ENCODE measurements around the gene EPHX1.
"Not testable (repeated sequence)": the region's sequence is repeated elsewhere in the genome, so short reads cannot be mapped to it uniquely, and the experiment has no call there.

The EPHX1 gene

GRCh38 chr1:225817611-225818061 is 7.7 kb downstream of the EPHX1 start:
- peak; percentile 63 for DNase-seq

- DNase-seq = no peak
Observed at GRCh38 chr1:225818229-225818628, 8.3 kb downstream of the EPHX1 start.

- DNase-seq = no peak
Observed at GRCh38 chr1:225819346-225820192, 9.6 kb downstream of the EPHX1 start.

GRCh38 chr1:225820522-225821120 is 10.7 kb downstream of the EPHX1 start:
- no peak for DNase-seq

- DNase-seq = no peak
Observed at GRCh38 chr1:225822655-225823403, 12.9 kb downstream of the EPHX1 start.

- no peak for DNase-seq
Observed at GRCh38 chr1:225823811-225824261, 13.9 kb downstream of the EPHX1 start.

GRCh38 chr1:225824533-225824941 is 14.6 kb downstream of the EPHX1 start:
- no peak for DNase-seq

- DNase-seq = no peak
Observed at GRCh38 chr1:225825078-225825477, 15.2 kb downstream of the EPHX1 start.

GRCh38 chr1:225825607-225826007 is 15.7 kb downstream of the EPHX1 start:
- no peak for DNase-seq

- DNase-seq = no peak
Observed at GRCh38 chr1:225827076-225827475, 17.2 kb downstream of the EPHX1 start.

GRCh38 chr1:225828706-225829345 is 18.9 kb downstream of the EPHX1 start:
- DNase-seq = no peak

GRCh38 chr1:225830841-225831240 is 20.9 kb downstream of the EPHX1 start:
- no peak for DNase-seq

GRCh38 chr1:225834417-225835329 is 24.7 kb downstream of the EPHX1 start:
- DNase-seq = no peak

GRCh38 chr1:225835856-225836255 is 25.9 kb downstream of the EPHX1 start:
- DNase-seq = no peak

- not testable (repeated sequence) for DNase-seq
Observed at GRCh38 chr1:225836296-225836695, 26.4 kb downstream of the EPHX1 start.

- DNase-seq = no peak
Observed at GRCh38 chr1:225838793-225839192, 28.9 kb downstream of the EPHX1 start.

- DNase-seq = no peak
Observed at GRCh38 chr1:225840223-225840610, 30.3 kb downstream of the EPHX1 start.

GRCh38 chr1:225840713-225841112 is 30.8 kb downstream of the EPHX1 start:
- no peak for DNase-seq

GRCh38 chr1:225842074-225842473 is 32.1 kb downstream of the EPHX1 start:
- no peak for DNase-seq

- DNase-seq = no peak
Observed at GRCh38 chr1:225842788-225843425, 33.0 kb downstream of the EPHX1 start.

GRCh38 chr1:225843426-225843795 is 33.5 kb downstream of the EPHX1 start:
- no peak for DNase-seq

Data from MV-4-11 (cell line).